ENCODE results near the gene NXN.

DNA sequence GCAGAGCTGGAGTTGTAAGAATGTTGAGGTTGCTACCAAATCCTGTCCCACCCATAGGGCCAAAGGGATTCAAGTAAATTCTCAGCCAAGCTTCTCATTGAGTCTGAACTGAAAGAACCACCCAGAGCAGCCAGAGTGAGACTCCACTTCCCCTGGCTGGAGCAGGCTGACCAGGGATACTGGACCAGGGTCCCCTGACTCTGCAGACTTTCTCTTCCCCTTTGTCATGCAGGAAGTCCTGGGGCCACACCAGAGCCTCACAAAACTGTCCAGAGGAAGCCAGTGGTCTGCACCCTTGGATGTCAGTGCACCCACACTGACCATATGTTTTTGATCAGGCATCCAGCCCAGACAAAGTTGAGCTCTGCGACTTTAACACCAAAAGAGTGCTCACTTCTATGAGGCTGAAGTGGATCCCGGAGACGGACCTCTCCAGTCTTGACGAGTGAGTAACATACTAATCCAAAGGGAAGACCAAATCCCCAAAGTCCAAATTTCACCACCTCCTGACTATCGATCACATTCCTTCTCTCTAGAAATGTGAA lies 4.1 kb downstream of the NXN start:
- no peak for TF ChIP-seq CTCF (IDR thresholded peaks at IDR 0.05)
- no peak for TF ChIP-seq POLR2A (IDR thresholded peaks at IDR 0.05)
